Measurements from ENCODE around the gene FANCD2.
A peak's percentile ranks its signal among the peaks of the same experiment; 100 is the strongest.

Gene FANCD2

GRCh38 chr3:10136426-10137005, 110.3 kb downstream of the FANCD2 start:
- H3K36me3 ChIP-seq (ENCODE audit: insufficient read depth, low read length) = no peaks in the 10 kb centered on the region
- no peak overlapping the region for H3K27ac ChIP-seq
- no peak overlapping the region for H3K4me3 ChIP-seq
- H3K9ac ChIP-seq (ENCODE audit: insufficient read length) = no peak overlapping the region
- no peak for DNase-seq (ENCODE audit: low read depth, low spot score)
- no peaks in the 10 kb centered on the region for H3K9me3 ChIP-seq (ENCODE audit: low read depth, low read length)
- TF ChIP-seq EZH2 (IDR thresholded peaks at IDR 0.05) (no peak), FOXP2 (optimal IDR thresholded peaks at IDR 0.05; ENCODE audit: control extremely low read depth, extremely low read length, insufficient read depth) (no peak), POLR2AphosphoS5 (IDR thresholded peaks at IDR 0.05; ENCODE audit: borderline replicate concordance, low read depth, low read length) (no peak)

GRCh38 chr3:10137178-10137577, 110.9 kb downstream of the FANCD2 start:
- Histone ChIP-seq H3K4me3 (no peak overlapping the region), H3K9ac (ENCODE audit: insufficient read length) (no peak overlapping the region), H3K36me3 (ENCODE audit: insufficient read depth, low read length) (no peaks in the 10 kb centered on the region), H3K27ac (no peak overlapping the region), H3K9me3 (ENCODE audit: low read depth, low read length) (no peaks in the 10 kb centered on the region)
- TF ChIP-seq FOXP2 (optimal IDR thresholded peaks at IDR 0.05; ENCODE audit: control extremely low read depth, extremely low read length, insufficient read depth) (no peak), POLR2AphosphoS5 (IDR thresholded peaks at IDR 0.05; ENCODE audit: borderline replicate concordance, low read depth, low read length) (no peak), EZH2 (IDR thresholded peaks at IDR 0.05) (no peak)
- DNase-seq (ENCODE audit: low read depth, low spot score) = no peak

GRCh38 chr3:10140996-10141546, 114.8 kb downstream of the FANCD2 start:
- TF ChIP-seq EZH2 (IDR thresholded peaks at IDR 0.05) (no peak), FOXP2 (optimal IDR thresholded peaks at IDR 0.05; ENCODE audit: control extremely low read depth, extremely low read length, insufficient read depth) (no peak), POLR2AphosphoS5 (IDR thresholded peaks at IDR 0.05; ENCODE audit: borderline replicate concordance, low read depth, low read length) (no peak)
- H3K4me3 ChIP-seq = peak overlapping the region; percentile 81
- H3K9me3 ChIP-seq (ENCODE audit: low read depth, low read length) = no peaks in the 10 kb centered on the region
- no peaks in the 10 kb centered on the region for H3K36me3 ChIP-seq (ENCODE audit: insufficient read depth, low read length)
- DNase-seq (ENCODE audit: low read depth, low spot score) = no peak
- no peak overlapping the region for H3K9ac ChIP-seq (ENCODE audit: insufficient read length)
- H3K27ac ChIP-seq = no peak overlapping the region

- Histone ChIP-seq H3K9ac (ENCODE audit: insufficient read length) (peak overlapping the region; percentile 47), H3K9me3 (ENCODE audit: low read depth, low read length) (no peaks in the 10 kb centered on the region), H3K27ac (no peak overlapping the region), H3K36me3 (ENCODE audit: insufficient read depth, low read length) (peaks cover 2% of the 10 kb centered on the region; the same call in 1 of the 2 replicates), H3K4me3 (peak overlapping the region; percentile 81)
- no peak for DNase-seq (ENCODE audit: low read depth, low spot score)
- TF ChIP-seq FOXP2 (optimal IDR thresholded peaks at IDR 0.05; ENCODE audit: control extremely low read depth, extremely low read length, insufficient read depth) = no peak
- no peak for TF ChIP-seq EZH2 (IDR thresholded peaks at IDR 0.05)
- no peak for TF ChIP-seq POLR2AphosphoS5 (IDR thresholded peaks at IDR 0.05; ENCODE audit: borderline replicate concordance, low read depth, low read length)
These were observed 116.7 kb downstream of the FANCD2 start for GRCh38 chr3:10142707-10143560.

GRCh38 chr3:10145685-10146084, 119.4 kb downstream of the FANCD2 start:
- H3K36me3 ChIP-seq (ENCODE audit: insufficient read depth, low read length) = peaks cover 18% of the 10 kb centered on the region; the same call in 1 of the 2 replicates
- no peak overlapping the region for H3K27ac ChIP-seq
- no peak overlapping the region for H3K9ac ChIP-seq (ENCODE audit: insufficient read length)
- H3K4me3 ChIP-seq = no peak overlapping the region
- DNase-seq (ENCODE audit: low read depth, low spot score) = no peak
- no peaks in the 10 kb centered on the region for H3K9me3 ChIP-seq (ENCODE audit: low read depth, low read length)
- TF ChIP-seq EZH2 (IDR thresholded peaks at IDR 0.05) = no peak
- no peak for TF ChIP-seq FOXP2 (optimal IDR thresholded peaks at IDR 0.05; ENCODE audit: control extremely low read depth, extremely low read length, insufficient read depth)
- TF ChIP-seq POLR2AphosphoS5 (IDR thresholded peaks at IDR 0.05; ENCODE audit: borderline replicate concordance, low read depth, low read length) = no peak

GRCh38 chr3:10149226-10149625, 123.0 kb downstream of the FANCD2 start:
- Histone ChIP-seq H3K27ac (no peak overlapping the region), H3K9me3 (ENCODE audit: low read depth, low read length) (no peaks in the 10 kb centered on the region), H3K4me3 (no peak overlapping the region), H3K9ac (ENCODE audit: insufficient read length) (no peak overlapping the region), H3K36me3 (ENCODE audit: insufficient read depth, low read length) (peaks cover 27% of the 10 kb centered on the region; the same call in 1 of the 2 replicates)
- TF ChIP-seq EZH2 (IDR thresholded peaks at IDR 0.05) (no peak), POLR2AphosphoS5 (IDR thresholded peaks at IDR 0.05; ENCODE audit: borderline replicate concordance, low read depth, low read length) (no peak)
- DNase-seq (ENCODE audit: low read depth, low spot score) = no peak

- H3K36me3 ChIP-seq (ENCODE audit: insufficient read depth, low read length) = peaks cover 27% of the 10 kb centered on the region; the same call in 1 of the 2 replicates
- TF ChIP-seq FOXP2 (optimal IDR thresholded peaks at IDR 0.05; ENCODE audit: control extremely low read depth, extremely low read length, insufficient read depth) = no peak
- TF ChIP-seq EZH2 (IDR thresholded peaks at IDR 0.05) = no peak
- TF ChIP-seq POLR2AphosphoS5 (IDR thresholded peaks at IDR 0.05; ENCODE audit: borderline replicate concordance, low read depth, low read length) = no peak
- DNase-seq (ENCODE audit: low read depth, low spot score) = no peak
These were observed 124.8 kb downstream of the FANCD2 start for GRCh38 chr3:10150987-10151386.

More at GRCh38 chr3:10150987-10151386, 124.8 kb downstream of the FANCD2 start:
- Histone ChIP-seq H3K4me3 (no peak overlapping the region), H3K27ac (no peak overlapping the region), H3K9ac (ENCODE audit: insufficient read length) (no peak overlapping the region), H3K9me3 (ENCODE audit: low read depth, low read length) (no peaks in the 10 kb centered on the region)

All from SK-N-MC (cell line).